HEK293T (cell line): ENCODE data around the gene DOK6.

Experiments
- BHLHE40 ChIP-seq: fragments of 450-650 bp; IDR thresholded peaks from 2 replicates; pipeline ENCODE4 v1.6.1; 2016; ENCODE audit warnings: mild to moderate bottlenecking, moderate library complexity, borderline replicate concordance
- SP1 ChIP-seq: fragments of 450-650 bp; IDR thresholded peaks from 2 replicates; pipeline ENCODE4 v1.6.1; 2017
- SUZ12 ChIP-seq: fragments of 450-650 bp; IDR thresholded peaks from 2 replicates; pipeline ENCODE4 v1.6.1; 2016; ENCODE audit warnings: mild to moderate bottlenecking
- ZNF384 ChIP-seq: fragments of 450-650 bp; IDR thresholded peaks from 2 replicates; pipeline ENCODE4 v1.6.1; 2016

- no peak for TF ChIP-seq SP1
- no peak for TF ChIP-seq BHLHE40
- no peak for TF ChIP-seq SUZ12
- no peak for TF ChIP-seq ZNF384
Observed at GRCh38 chr18:69539404-69539803, 138.7 kb downstream of the DOK6 start.
